Liver (tissue), 9 donors: Measurements from ENCODE around the gene KCNJ10. TPM values are rescaled to one million over a fixed set of nuclear protein-coding genes. Genes with fewer than 3 reads are reported as not detected.

Experiments used
- DNase-seq: peaks from one replicate; pipeline ENCODE4 v3.0.0-alpha.2; 2017; ENCODE audit warnings: low spot score
- H3K27ac ChIP-seq, 2 donors: one replicate each; pipeline ENCODE4 v1.7.0; 2013; ENCODE audit warnings: inconsistent platforms in 2 of 2, low read length in 2 of 2, control low read depth in 1 of 2, low read depth in 1 of 2, mild to moderate bottlenecking in 1 of 2
- H3K27me3 ChIP-seq, 4 donors: one replicate each; pipeline versions ENCODE4 v1.6.1 to v1.7.0; 2013; ENCODE audit warnings: low read length in 3 of 4, inconsistent platforms in 1 of 4, mild to moderate bottlenecking in 1 of 4, moderate library complexity in 1 of 4; ENCODE audit not compliant: control insufficient read depth in 4 of 4, insufficient read depth in 4 of 4
- H3K36me3 ChIP-seq, 4 donors: one replicate each; pipeline versions ENCODE4 v1.6.1 to v1.7.0; 2013; ENCODE audit warnings: low read length in 3 of 4, mild to moderate bottlenecking in 3 of 4, low read depth in 1 of 4, moderate library complexity in 1 of 4; ENCODE audit not compliant: control insufficient read depth in 4 of 4, insufficient read depth in 3 of 4
- H3K4me1 ChIP-seq, 4 donors: one replicate each; pipeline versions ENCODE4 v1.6.1 to v1.7.0; 2013; ENCODE audit warnings: low read length in 3 of 4, mild to moderate bottlenecking in 3 of 4, moderate library complexity in 1 of 4; ENCODE audit not compliant: control insufficient read depth in 4 of 4, insufficient read depth in 4 of 4
- H3K4me3 ChIP-seq, 3 donors: one replicate each; pipeline versions ENCODE4 v1.6.1 to v1.7.0; 2013; ENCODE audit warnings: low read length in 3 of 3, control low read depth in 1 of 3, low read depth in 1 of 3, mild to moderate bottlenecking in 1 of 3
- H3K9ac ChIP-seq, 2 donors: one replicate each; pipeline ENCODE4 v1.7.0; 2013; ENCODE audit warnings: low read length in 2 of 2, mild to moderate bottlenecking in 2 of 2, moderate library complexity in 2 of 2, control low read depth in 1 of 2, low read depth in 1 of 2
- H3K9me3 ChIP-seq, 4 donors: one replicate each; pipeline versions ENCODE4 v1.6.1 to v1.7.0; 2013; ENCODE audit warnings: low read length in 3 of 4; ENCODE audit not compliant: control insufficient read depth in 4 of 4
- EGR1 ChIP-seq, 2 donors: IDR thresholded peaks; 2 replicates each; pipeline ENCODE4 v1.6.1; 2016 to 2018; ENCODE audit warnings: antibody characterized with exemption in 2 of 2, low read depth in 2 of 2
- FOXA1 ChIP-seq: IDR thresholded peaks from 2 replicates; pipeline ENCODE4 v1.6.1; 2016; ENCODE audit warnings: antibody characterized with exemption
- FOXA2 ChIP-seq: IDR thresholded peaks from 2 replicates; pipeline ENCODE4 v1.6.1; 2016; ENCODE audit warnings: antibody characterized with exemption
- GABPA ChIP-seq, 2 donors: IDR thresholded peaks in 1 of 2; conservative IDR thresholded peaks in 1 of 2; 2 replicates each; pipeline ENCODE4 v1.6.1; 2016; ENCODE audit warnings: antibody characterized with exemption in 2 of 2, mild to moderate bottlenecking in 1 of 2, moderate library complexity in 1 of 2
- HNF4A ChIP-seq, 2 donors: conservative IDR thresholded peaks; 2 replicates each; pipeline ENCODE4 v1.6.1; 2016; ENCODE audit warnings: antibody characterized with exemption in 2 of 2, mild to moderate bottlenecking in 2 of 2
- HNF4G ChIP-seq: IDR thresholded peaks from 2 replicates; pipeline ENCODE4 v1.6.1; 2016; ENCODE audit warnings: antibody characterized with exemption
- JUND ChIP-seq, 2 donors: IDR thresholded peaks; 2 replicates each; pipeline ENCODE4 v1.6.1; 2016; ENCODE audit warnings: antibody characterized with exemption in 2 of 2
- NR2F2 ChIP-seq: IDR thresholded peaks from 2 replicates; pipeline ENCODE4 v1.6.1; 2016; ENCODE audit warnings: antibody characterized with exemption
- RAD21 ChIP-seq, 2 donors: IDR thresholded peaks; 2 replicates each; pipeline ENCODE4 v1.6.1; 2016; ENCODE audit warnings: antibody characterized with exemption in 2 of 2, mild to moderate bottlenecking in 2 of 2
- RXRA ChIP-seq, 2 donors: IDR thresholded peaks; 2 replicates each; pipeline ENCODE4 v1.6.1; 2017 to 2018; ENCODE audit warnings: antibody characterized with exemption in 2 of 2, mild to moderate bottlenecking in 1 of 2
- SP1 ChIP-seq: IDR thresholded peaks from 2 replicates; pipeline ENCODE4 v1.6.1; 2018; ENCODE audit warnings: antibody characterized with exemption, mild to moderate bottlenecking
- TAF1 ChIP-seq: conservative IDR thresholded peaks from 2 replicates; pipeline ENCODE4 v1.6.1; 2016; ENCODE audit warnings: antibody characterized with exemption, mild to moderate bottlenecking
- YY1 ChIP-seq: IDR thresholded peaks from 2 replicates; pipeline ENCODE4 v1.6.1; 2016; ENCODE audit warnings: antibody characterized with exemption, mild to moderate bottlenecking
- WGBS: extraction: QIAGEN DNeasy Blood & Tissue Kit; methylation state at CpG from one replicate; pipeline ENCODE4 v1.1.7; 2013; 5-methylcytosine and 5-hydroxymethylcytosine counted together
- polyA plus RNA-seq, 2 donors: library from polyadenylated mRNA; stranded (reverse) in 1 of 2; unstranded in 1 of 2; fragments of 200-250 nt in 1 of 2; fragments of >200 nt in 1 of 2; fragmentation: Nextera tagmentation in 1 of 2; extraction: Ambion mirVana in 1 of 2; gene quantifications; one replicate each; pipeline versions ENCODE4 v1.2.1 to v1.2.3, GENCODE V29; 2013 to 2015
- total RNA-seq, 2 donors: library from RNA; depleted of rRNA; stranded (reverse); fragments of >200 nt; gene quantifications; one replicate each; pipeline ENCODE4 v1.2.3, GENCODE V29; 2014
- TF ChIP-seq, protein P1 (sequence below): IDR thresholded peaks from 2 replicates; pipeline ENCODE4 v1.6.1; 2016; ENCODE audit warnings: antibody characterized with exemption
- TF ChIP-seq, protein P2 (sequence below): fragments of 150-350 bp; IDR thresholded peaks from 2 replicates; pipeline ENCODE4 v1.5.1; 2017; ENCODE audit warnings: improper control_type of control experiment, low read depth, low read length; ENCODE audit not compliant: missing input control
- TF ChIP-seq, protein P3 (sequence below): IDR thresholded peaks from 2 replicates; pipeline ENCODE4 v1.6.1; 2016; ENCODE audit warnings: antibody characterized with exemption
- TF ChIP-seq, protein P4 (sequence below): IDR thresholded peaks from 2 replicates; pipeline ENCODE4 v1.6.1; 2016; ENCODE audit warnings: antibody characterized with exemption, mild to moderate bottlenecking
- donor health status: healthy.
- donor health status: healthy.
- donor health status: healthy.
- donor health status: healthy.
- donor health status: healthy.

KCNJ10 gene
- total and polyA plus RNA-seq, 4 donors: 0.48 to 1.6 (median 0.52) TPM

DNA sequence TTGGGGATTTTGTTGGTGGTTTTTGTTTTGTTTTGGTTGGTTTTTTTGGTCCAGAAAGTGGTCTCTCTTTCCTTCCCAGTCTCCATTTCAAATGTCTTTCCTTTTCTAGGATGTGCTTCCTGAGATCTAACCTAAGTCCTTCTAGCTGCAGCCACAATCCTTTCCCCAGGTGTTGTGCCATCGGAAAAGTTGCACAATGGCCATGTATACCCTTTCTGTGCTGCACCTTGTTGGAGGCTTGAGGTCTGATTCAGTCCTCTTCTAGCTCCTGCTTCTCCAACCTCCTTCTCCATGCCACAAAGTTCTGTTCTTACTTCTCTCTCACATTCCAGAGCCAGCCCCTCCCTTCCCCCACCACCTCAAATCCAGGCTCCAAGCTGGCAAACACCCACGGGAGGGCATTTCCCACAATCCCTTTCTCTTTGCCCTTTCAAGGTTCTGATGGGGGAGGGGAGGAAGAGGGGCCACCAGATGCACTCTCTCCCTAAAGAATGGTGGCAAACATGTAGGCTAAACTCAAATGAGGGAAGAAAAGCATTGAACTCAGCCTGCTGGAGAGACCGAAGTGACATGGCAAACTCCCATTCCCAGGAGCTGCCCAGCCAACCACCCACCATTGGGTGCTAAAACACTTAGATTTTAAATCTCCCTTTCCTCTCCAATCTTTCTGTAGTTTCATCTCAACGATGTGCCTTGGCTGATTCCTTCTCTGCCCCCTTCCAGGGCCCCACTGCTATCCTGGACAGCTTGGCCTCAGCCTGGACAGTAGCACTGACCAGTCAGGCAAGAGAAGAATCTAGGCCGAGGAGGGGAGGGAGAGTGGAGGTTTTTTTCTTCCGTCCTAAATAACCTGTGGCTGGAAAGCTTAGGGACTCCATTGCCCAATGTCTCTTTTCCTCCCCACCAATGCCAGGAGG lies 2.9 kb downstream of the KCNJ10 start:
- WGBS: 65% methylated on average over 6 of the region's 6 CpGs
- no peaks in the 10 kb centered on the region for H3K36me3 ChIP-seq
- no peaks in the 10 kb centered on the region for H3K27me3 ChIP-seq

DNA sequence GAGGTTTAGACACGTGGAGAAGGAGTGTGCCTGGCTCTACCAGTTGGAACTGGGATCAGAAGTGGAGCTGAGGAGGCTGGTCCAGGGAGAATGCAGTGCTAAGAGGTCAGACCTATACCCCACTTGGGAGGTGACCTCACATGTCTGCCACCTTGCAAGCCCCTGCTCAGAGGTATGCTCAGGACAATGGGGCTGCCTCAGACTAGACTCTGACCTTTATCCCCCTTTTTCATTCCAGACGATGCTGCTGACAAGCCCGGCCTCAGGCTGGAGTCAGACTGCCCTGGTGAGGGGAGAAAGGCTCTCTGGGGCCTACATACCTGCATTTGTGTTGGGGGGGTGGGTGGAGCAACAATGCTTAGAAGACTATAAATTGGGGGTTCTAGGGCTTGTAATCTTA lies 5.2 kb downstream of the KCNJ10 start:
- Histone ChIP-seq H3K27me3 (no peaks in the 10 kb centered on the region), H3K36me3 (no peaks in the 10 kb centered on the region), H3K9me3 (no peaks in the 10 kb centered on the region), H3K27ac (no peak overlapping the region), H3K9ac (no peak overlapping the region), H3K4me3 (no peak overlapping the region), H3K4me1 (no peaks in the 10 kb centered on the region)
- WGBS: 70% methylated on average over 3 of the region's 3 CpGs
- no peak for DNase-seq
- TF ChIP-seq RXRA (IDR thresholded peaks at IDR 0.05) (no peak), FOXA2 (no peak), YY1 (no peak), HNF4A (conservative IDR thresholded peaks at IDR 0.05) (no peak), NR2F2 (no peak), JUND (IDR thresholded peaks at IDR 0.05) (no peak), FOXA1 (no peak), SP1 (no peak), GABPA (IDR thresholded peaks at IDR 0.05 in 1 of 2, conservative IDR thresholded peaks at IDR 0.05 in 1 of 2) (no peak)
- TF ChIP-seq, protein P1, sequence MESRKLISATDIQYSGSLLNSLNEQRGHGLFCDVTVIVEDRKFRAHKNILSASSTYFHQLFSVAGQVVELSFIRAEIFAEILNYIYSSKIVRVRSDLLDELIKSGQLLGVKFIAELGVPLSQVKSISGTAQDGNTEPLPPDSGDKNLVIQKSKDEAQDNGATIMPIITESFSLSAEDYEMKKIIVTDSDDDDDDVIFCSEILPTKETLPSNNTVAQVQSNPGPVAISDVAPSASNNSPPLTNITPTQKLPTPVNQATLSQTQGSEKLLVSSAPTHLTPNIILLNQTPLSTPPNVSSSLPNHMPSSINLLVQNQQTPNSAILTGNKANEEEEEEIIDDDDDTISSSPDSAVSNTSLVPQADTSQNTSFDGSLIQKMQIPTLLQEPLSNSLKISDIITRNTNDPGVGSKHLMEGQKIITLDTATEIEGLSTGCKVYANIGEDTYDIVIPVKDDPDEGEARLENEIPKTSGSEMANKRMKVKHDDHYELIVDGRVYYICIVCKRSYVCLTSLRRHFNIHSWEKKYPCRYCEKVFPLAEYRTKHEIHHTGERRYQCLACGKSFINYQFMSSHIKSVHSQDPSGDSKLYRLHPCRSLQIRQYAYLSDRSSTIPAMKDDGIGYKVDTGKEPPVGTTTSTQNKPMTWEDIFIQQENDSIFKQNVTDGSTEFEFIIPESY: no peak
- TF ChIP-seq, protein P2, sequence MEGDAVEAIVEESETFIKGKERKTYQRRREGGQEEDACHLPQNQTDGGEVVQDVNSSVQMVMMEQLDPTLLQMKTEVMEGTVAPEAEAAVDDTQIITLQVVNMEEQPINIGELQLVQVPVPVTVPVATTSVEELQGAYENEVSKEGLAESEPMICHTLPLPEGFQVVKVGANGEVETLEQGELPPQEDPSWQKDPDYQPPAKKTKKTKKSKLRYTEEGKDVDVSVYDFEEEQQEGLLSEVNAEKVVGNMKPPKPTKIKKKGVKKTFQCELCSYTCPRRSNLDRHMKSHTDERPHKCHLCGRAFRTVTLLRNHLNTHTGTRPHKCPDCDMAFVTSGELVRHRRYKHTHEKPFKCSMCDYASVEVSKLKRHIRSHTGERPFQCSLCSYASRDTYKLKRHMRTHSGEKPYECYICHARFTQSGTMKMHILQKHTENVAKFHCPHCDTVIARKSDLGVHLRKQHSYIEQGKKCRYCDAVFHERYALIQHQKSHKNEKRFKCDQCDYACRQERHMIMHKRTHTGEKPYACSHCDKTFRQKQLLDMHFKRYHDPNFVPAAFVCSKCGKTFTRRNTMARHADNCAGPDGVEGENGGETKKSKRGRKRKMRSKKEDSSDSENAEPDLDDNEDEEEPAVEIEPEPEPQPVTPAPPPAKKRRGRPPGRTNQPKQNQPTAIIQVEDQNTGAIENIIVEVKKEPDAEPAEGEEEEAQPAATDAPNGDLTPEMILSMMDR: no peak
- TF ChIP-seq, protein P3, sequence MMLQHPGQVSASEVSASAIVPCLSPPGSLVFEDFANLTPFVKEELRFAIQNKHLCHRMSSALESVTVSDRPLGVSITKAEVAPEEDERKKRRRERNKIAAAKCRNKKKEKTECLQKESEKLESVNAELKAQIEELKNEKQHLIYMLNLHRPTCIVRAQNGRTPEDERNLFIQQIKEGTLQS: no peak

More for the DNA sequence above, 2.9 kb downstream of the KCNJ10 start:
- H3K27ac ChIP-seq: no peak overlapping the region
- DNase-seq: no peak
- no peak overlapping the region for H3K4me3 ChIP-seq
- peaks cover 0 to 6% (median 3%) of the 10 kb centered on the region in 4 donors for H3K4me1 ChIP-seq
- H3K9me3 ChIP-seq: no peaks in the 10 kb centered on the region
- no peak overlapping the region for H3K9ac ChIP-seq
- TF ChIP-seq HNF4A (conservative IDR thresholded peaks at IDR 0.05) (no peak), GABPA (IDR thresholded peaks at IDR 0.05 in 1 of 2, conservative IDR thresholded peaks at IDR 0.05 in 1 of 2) (no peak), RAD21 (IDR thresholded peaks at IDR 0.05) (no peak), FOXA1 (no peak), TAF1 (no peak), EGR1 (IDR thresholded peaks at IDR 0.05; ENCODE audit: low read depth in 2 of 2) (no peak), SP1 (no peak), HNF4G (no peak)
- TF ChIP-seq, protein P4, sequence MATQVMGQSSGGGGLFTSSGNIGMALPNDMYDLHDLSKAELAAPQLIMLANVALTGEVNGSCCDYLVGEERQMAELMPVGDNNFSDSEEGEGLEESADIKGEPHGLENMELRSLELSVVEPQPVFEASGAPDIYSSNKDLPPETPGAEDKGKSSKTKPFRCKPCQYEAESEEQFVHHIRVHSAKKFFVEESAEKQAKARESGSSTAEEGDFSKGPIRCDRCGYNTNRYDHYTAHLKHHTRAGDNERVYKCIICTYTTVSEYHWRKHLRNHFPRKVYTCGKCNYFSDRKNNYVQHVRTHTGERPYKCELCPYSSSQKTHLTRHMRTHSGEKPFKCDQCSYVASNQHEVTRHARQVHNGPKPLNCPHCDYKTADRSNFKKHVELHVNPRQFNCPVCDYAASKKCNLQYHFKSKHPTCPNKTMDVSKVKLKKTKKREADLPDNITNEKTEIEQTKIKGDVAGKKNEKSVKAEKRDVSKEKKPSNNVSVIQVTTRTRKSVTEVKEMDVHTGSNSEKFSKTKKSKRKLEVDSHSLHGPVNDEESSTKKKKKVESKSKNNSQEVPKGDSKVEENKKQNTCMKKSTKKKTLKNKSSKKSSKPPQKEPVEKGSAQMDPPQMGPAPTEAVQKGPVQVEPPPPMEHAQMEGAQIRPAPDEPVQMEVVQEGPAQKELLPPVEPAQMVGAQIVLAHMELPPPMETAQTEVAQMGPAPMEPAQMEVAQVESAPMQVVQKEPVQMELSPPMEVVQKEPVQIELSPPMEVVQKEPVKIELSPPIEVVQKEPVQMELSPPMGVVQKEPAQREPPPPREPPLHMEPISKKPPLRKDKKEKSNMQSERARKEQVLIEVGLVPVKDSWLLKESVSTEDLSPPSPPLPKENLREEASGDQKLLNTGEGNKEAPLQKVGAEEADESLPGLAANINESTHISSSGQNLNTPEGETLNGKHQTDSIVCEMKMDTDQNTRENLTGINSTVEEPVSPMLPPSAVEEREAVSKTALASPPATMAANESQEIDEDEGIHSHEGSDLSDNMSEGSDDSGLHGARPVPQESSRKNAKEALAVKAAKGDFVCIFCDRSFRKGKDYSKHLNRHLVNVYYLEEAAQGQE: no peak
- TF ChIP-seq, protein P1: no peak
